Hair follicular keratinocyte (primary cell): Measurements from ENCODE around the gene GSTT2. TPM values are rescaled to one million over a fixed set of nuclear protein-coding genes. Genes with fewer than 3 reads are reported as not detected.

Experiments used
- total RNA-seq: library from RNA; depleted of rRNA; stranded (reverse); fragments of >200 nt; gene quantifications from 2 replicates; pipeline ENCODE4 v1.2.3, GENCODE V29; 2015

GSTT2 gene
- total RNA-seq = 0.49 TPM in 1 of 2 replicates, not detected in the other

DNA sequence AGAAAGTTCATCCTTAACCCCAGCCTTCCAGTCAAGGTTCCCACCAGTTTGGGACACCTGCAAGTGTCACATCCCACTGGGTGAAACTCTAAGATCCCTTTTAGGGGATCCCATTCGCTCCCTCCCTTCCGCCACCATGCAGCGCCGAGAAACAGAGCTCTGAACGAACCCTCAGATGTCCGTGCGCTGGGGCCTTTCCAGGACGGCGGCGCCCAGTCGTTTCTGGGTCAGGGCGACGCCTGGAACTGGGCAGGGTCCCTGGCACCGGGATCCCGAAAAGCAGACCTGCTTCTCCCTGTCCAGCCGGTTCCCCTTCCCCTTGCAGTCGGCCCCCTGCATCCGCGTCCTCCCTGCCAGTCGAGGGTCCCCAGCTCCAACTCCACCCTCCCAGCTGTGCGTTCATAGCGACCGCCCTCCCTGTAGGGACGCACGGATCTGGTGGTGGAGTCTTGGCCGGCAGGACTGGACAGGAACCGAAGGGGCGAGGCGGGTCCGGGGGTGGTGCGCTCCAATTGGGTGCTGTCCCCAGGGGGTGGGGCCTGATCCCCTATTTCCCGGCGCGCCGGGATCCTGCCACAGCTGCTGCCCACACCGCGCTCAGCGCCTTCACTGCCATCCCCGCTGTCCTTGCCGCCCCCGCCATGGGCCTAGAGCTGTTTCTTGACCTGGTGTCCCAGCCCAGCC, at the start of gene GSTT2:
GSTT2 (plus strand) TSS at position 578 of the 684 bp plus-strand sequence.

DNA sequence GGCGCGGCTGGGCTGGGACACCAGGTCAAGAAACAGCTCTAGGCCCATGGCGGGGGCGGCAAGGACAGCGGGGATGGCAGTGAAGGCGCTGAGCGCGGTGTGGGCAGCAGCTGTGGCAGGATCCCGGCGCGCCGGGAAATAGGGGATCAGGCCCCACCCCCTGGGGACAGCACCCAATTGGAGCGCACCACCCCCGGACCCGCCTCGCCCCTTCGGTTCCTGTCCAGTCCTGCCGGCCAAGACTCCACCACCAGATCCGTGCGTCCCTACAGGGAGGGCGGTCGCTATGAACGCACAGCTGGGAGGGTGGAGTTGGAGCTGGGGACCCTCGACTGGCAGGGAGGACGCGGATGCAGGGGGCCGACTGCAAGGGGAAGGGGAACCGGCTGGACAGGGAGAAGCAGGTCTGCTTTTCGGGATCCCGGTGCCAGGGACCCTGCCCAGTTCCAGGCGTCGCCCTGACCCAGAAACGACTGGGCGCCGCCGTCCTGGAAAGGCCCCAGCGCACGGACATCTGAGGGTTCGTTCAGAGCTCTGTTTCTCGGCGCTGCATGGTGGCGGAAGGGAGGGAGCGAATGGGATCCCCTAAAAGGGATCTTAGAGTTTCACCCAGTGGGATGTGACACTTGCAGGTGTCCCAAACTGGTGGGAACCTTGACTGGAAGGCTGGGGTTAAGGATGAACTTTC, 18.7 kb upstream of the GSTT2 start, which contains the start of gene GSTT2B:
GSTT2B (minus strand) TSS at position 112 of the 688 bp plus-strand sequence; CDS start at position 48, 64 bp downstream.

DNA sequence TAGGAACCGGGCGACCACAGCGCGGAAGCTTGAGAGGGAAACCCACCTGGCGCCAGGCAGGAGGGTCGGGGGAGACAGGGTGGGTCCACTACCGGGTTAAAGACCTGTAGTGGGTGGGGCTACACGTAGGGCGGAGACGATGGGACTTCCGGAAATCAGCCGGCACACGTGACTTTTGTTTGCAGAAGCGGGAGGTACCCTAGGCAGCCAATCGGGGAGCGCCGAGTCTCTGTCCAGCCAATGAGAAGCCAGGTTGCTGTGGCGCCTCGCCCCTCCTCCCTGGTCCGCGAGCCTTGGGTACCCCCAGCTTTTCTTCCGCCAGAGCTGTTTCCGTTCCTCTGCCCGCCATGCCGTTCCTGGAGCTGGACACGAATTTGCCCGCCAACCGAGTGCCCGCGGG, 13.4 kb upstream of the GSTT2 start, which contains the start of gene DDTL:
DDTL (plus strand) TSS at position 321 of the 400 bp plus-strand sequence; CDS start at position 348, 27 bp downstream.

DNA sequence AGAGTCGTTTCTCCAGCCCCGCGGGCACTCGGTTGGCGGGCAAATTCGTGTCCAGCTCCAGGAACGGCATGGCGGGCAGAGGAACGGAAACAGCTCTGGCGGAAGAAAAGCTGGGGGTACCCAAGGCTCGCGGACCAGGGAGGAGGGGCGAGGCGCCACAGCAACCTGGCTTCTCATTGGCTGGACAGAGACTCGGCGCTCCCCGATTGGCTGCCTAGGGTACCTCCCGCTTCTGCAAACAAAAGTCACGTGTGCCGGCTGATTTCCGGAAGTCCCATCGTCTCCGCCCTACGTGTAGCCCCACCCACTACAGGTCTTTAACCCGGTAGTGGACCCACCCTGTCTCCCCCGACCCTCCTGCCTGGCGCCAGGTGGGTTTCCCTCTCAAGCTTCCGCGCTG, 5.6 kb upstream of the GSTT2 start, which contains the start of gene DDT:
DDT (minus strand) TSS at position 97 of the 400 bp plus-strand sequence; CDS start at position 70, 27 bp downstream.

DNA sequence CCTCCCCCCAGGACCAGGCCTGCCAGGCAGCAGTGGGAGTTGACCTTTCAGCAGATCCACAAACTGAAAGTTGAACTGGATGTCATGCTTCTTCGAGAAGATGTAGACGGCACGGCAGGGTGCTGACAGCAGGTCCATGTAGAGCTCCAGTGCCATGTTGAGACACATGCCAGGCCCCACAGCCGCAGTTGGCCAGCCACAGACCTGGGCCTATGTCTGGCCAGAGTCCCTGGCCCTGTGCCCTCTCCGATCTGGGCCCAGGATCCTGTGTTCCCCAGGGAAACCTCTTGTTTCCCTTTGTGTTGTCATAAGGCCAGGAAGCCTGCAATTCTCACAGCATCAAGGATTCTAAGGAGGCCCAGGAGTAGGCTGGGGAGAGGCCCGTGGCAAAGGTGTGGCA, 25.3 kb downstream of the GSTT2 start, which contains the start of gene GSTT4:
GSTT4 (minus strand) TSS at position 253 of the 400 bp plus-strand sequence; CDS start at position 156, 97 bp downstream.

Other genes with a start within 250 kb of the GSTT2 start
- gene ZNF70, start 229.0 kb upstream of the GSTT2 start, total RNA-seq = 0.99 and 2.3 TPM in 2 replicates
- not detected in 2 replicates for gene VPREB3, start 225.7 kb upstream of the GSTT2 start, total RNA-seq
- not detected in 2 replicates for gene C22orf15, start 217.1 kb upstream of the GSTT2 start, total RNA-seq
- gene CHCHD10, start 212.2 kb upstream of the GSTT2 start, total RNA-seq = 8.3 and 13.7 TPM in 2 replicates
- gene MMP11, start 207.3 kb upstream of the GSTT2 start, total RNA-seq = 0.38 and 0.47 TPM in 2 replicates
- gene SMARCB1, start 193.2 kb upstream of the GSTT2 start, total RNA-seq = 119 and 127 TPM in 2 replicates
- gene DERL3, start 141.1 kb upstream of the GSTT2 start, total RNA-seq = 1.4 and 5.6 TPM in 2 replicates
- gene SLC2A11, start 122.3 kb upstream of the GSTT2 start, total RNA-seq = 3.3 and 3.4 TPM in 2 replicates
- gene MIF, start 85.8 kb upstream of the GSTT2 start, total RNA-seq = 889 and 913 TPM in 2 replicates
- 2.4 and 6.5 TPM in 2 replicates for gene GSTT2B, start 18.9 kb upstream of the GSTT2 start, total RNA-seq
- 1.5 and 2.9 TPM in 2 replicates for gene DDTL, start 13.2 kb upstream of the GSTT2 start, total RNA-seq
- 132 and 143 TPM in 2 replicates for gene DDT, start 5.7 kb upstream of the GSTT2 start, total RNA-seq
- gene GSTT4, start 25.3 kb downstream of the GSTT2 start, total RNA-seq = not detected in 2 replicates
- gene CABIN1, start 31.2 kb downstream of the GSTT2 start, total RNA-seq = 17.1 and 20.2 TPM in 2 replicates
- gene SUSD2, start 201.4 kb downstream of the GSTT2 start, total RNA-seq = 0.04 and 0.16 TPM in 2 replicates